Measurements from ENCODE around the gene PKHD1. TPM values are rescaled to one million over a fixed set of nuclear protein-coding genes. Genes with fewer than 3 reads are reported as not detected.

The PKHD1 gene
- under 0.01 TPM in 1 of 2 replicates, not detected in the other for total RNA-seq

GRCh38 chr6:52087498-52087999 lies at the start of gene PKHD1:
Gene PKHD1, minus strand, starts transcription at chr6:52087613. Its CDS starts 2,680 bp downstream, at chr6:52084933.

Other genes starting within 250 kb of the PKHD1 start
- gene IL17A, start 98.8 kb upstream of the PKHD1 start, total RNA-seq = not detected in 2 replicates
- gene IL17F, start 156.9 kb upstream of the PKHD1 start, total RNA-seq = not detected in 2 replicates
- gene MCM3, start 197.1 kb upstream of the PKHD1 start, total RNA-seq = 15.0 and 25.3 TPM in 2 replicates

Data from nasal cavity respiratory epithelium epithelial cell of viscerocranial mucosa (primary cell).